ENCODE results near the gene LYST.

LYST gene

DNA sequence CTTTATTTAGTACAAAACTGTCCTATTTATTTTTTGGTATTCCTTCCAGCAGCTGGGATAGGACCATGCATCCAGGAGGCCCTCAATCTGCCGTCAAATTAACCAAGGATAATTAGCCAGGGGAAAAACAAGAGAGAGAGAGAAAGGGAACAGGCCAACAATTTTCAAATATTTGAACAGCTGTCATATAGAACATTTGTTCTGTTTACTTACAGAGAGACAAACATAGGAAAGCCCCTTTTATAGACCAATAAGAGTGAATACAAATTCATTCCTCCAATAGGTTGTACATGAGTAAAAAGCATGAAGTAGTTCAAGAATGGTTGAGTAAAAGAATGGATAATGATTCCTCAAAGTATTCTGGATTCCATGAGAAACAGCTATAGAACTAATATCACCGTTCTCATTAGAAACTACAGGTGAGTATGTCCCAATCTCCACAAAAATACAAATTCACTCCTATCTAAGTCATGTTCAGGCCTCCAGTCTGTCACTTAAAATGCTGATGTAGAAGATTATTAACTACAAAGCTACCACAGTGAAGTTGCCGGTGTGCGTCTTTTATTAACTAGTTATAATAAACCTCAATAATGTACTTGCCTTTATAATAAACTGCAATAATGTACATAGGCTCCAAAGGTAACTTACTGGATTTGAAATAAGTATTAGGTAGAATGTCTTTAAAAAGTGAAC lies 152.4 kb downstream of the LYST start:
- no peak for DNase-seq (ENCODE audit: low read depth)

DNA sequence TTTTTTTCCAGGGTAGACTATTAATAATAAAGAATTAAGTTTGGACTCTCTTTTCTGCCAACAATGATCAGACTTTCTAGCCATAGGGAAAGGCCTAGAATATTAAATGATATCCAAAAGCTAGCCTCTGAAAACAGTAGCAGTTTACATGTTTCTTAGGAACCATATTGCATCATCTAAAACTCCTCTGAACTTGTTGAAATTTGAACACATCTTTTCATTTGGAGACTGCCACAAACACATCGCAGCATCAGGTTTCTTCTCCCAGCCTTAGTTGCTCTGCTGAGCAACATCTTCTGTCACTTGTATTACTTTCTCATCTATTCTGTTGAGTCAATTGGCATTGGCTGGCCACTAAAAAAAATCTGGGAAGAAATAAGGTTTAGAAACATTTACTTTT lies 153.9 kb downstream of the LYST start:
- no peak for DNase-seq (ENCODE audit: low read depth)

DNA sequence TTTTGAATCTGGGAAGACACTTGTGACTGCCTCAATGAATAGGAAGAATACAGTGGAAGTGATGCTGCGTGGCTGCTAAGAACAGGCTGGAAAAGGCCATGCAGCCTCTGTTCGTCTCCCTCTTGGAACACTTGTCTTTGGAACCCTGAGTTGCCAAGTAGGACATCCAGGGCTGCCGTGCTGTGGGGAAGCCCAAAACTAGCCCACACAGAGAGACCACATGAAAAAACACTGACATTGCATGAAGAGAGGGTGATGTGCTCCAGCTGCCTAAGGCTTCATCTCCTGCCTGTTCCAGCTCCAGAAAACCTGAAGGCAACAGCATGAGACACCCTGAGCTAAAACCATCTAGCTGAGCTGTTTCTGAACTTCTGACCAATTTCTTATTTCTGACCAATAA lies 156.0 kb downstream of the LYST start:
- DNase-seq (ENCODE audit: low read depth): no peak

DNA sequence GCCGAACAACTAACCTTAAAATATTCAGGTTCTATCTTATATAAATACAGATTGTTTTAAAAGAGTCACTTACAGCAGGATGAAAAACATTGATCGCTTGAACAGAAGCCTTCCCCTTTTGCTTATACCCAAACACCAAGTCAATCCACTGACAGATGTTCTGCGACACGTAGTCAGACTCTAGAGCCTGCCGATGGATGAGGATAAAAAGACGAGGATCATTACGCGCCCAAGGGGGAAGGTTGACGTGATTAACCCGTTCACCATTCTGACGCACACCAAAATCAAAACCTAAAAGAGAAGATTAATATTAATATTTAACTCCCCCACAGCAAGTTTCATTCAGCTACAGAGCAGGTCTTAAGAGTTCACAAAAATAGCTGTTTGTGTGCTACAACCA lies 157.7 kb downstream of the LYST start:
- no peak for DNase-seq (ENCODE audit: low read depth)

DNA sequence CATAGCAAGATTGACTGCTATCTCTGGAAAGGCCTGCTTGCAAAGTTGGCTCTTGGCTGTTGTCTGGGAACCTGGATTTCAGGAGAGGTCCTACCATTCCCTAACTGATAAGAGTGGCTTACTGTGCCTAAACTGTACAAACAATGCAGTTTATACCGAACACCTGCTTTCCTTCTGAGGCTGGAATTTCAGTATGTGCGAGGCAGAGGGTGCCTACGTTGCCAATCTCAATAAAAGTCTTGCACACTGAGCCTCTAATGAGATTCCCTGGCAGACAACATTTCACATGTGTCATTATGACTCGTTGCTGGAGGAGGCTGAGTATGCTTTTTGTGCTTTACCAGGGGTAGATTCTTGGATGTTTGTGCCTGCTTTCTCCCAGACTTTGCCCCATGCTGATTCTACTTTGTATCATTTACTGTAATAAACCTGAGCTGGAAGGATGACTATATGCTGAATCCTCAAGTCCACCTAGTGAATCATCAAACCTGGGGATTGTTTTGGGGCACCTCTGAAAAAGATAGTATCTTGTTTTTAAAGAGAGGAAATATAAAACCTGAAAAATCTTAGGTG lies 158.2 kb downstream of the LYST start:
- no peak for DNase-seq (ENCODE audit: low read depth)

DNA sequence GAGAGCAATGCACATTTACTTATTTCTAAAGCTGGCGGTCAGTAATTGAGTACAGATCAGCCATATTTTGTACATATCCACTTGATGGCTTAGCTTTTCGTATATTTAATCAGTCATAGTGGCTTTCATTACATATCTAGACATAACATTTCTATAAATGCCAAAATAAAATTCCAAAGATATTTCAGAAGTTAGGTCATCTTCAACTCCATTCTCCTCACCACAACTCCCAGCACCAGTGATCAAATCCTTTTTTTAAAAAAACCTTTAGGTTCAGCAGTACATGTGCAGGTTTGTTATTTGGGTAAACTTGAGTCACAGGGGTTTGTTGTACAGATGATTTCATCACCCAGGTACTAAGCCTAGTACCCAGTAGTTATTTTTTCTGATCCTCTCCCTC lies 163.2 kb downstream of the LYST start:
- DNase-seq (ENCODE audit: low read depth): no peak

DNA sequence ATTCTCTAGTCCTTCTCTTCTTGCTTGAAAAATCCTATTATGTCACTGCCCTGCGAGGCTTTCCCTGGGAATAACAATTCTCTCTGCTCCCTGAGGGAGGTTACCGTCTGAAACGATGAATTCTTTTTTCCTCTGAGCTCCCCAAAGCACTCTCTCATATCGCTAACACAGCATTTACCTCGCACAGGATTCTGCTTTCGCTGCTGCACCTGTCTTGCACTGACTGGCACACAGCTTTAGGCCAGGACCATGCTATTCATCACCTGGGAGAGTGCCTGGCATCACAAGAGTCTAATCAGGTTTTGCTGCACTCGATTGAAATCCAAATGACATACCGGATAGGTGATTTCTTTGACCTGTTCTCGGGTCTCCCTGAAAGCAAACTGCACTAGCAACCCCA lies 164.3 kb downstream of the LYST start:
- no peak for DNase-seq (ENCODE audit: low read depth)

DNA sequence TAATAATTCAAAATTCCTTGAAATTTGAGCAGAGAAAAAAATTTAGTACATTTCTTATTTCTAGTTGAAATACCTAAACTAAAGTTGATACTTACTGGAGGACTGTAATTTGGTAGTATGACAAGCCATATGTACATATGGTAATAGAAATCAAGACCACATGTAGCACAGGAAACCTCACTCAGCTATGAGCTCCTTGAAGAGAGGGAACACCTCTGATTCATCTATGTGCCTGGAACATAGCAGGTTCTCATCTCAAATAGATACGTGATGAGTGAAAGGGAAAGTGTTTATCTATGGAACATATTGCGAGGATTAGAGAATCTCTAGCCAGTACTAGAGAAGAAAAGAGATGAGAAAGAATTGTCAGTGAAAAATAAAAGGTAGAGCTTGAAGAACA lies 169.2 kb downstream of the LYST start:
- no peak for DNase-seq (ENCODE audit: low read depth)

DNA sequence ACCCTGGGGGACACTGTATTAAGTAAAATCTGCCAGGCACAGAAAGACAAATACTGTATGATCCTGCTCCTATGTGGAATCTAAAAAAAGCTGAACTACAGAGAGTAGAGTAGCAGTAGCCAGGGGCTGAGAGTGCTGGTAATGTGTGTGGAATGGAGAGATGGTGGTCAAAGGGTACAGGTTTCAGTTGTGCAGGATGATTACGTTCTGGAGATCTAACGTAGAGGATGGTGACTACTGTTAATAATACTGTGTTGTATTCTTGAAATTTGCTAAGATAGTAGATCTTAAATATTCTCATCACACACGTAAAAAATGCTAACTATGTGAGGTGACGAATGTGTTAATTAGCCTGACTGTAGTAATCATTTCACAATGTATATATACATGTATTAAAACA lies 177.3 kb downstream of the LYST start:
- DNase-seq (ENCODE audit: low read depth): no peak

DNA sequence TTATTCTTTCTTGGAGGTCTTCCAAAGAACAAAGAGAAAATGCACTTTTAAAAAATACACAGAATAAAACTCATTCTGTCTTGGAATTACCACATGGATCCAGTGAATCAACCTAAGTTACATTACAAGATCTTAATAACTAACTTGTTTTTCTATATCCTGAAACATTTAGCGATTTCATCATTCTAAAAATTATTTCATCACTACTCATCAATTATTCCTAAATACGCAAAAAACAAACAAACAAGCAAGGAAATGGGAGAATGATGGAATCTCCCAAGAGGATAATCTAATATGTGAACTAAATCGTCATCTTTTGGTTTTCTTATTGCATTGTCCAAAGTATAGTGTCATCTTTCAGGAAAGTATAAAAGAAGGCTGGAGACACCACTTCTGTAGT lies 178.6 kb downstream of the LYST start:
- no peak for DNase-seq (ENCODE audit: low read depth)

DNA sequence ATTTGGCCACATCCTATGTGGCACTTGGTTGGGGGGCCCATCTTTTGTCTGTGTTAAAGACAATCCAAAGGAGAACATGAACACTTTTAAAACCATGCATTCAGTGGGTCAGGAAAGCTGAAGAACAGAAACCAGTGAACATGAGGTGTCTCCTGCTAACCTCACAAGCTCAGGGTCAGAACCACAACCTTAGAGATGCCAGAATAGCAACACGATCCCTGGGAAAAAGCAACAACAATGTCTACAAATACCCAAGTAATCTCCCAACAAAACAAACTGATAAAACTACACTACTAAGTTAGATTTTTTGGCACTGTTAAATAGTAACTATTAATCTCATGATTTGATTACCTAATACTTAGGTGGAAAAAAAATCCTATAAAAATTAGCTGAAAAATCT lies 183.1 kb downstream of the LYST start:
- DNase-seq (ENCODE audit: low read depth): no peak

DNA sequence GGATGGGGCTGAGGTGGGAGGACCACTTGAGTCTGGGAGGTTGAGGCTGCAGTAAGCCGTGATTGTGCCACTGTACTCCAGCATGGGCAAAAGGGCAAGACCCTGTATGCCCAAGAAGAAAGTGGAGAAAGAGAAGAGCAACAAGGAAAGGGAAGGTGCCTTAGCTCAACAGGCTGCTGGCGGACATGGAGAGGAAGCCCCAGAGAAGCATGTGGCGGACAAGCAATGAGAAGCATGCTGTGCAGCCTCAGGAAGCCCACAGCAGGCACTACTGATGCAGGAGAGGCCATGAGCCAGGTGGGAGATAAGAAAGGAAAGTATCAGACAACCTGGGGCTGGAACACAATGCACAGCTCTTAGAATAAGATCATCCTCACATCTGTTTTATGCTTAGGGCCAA lies 184.5 kb downstream of the LYST start:
- DNase-seq (ENCODE audit: low read depth): no peak

DNA sequence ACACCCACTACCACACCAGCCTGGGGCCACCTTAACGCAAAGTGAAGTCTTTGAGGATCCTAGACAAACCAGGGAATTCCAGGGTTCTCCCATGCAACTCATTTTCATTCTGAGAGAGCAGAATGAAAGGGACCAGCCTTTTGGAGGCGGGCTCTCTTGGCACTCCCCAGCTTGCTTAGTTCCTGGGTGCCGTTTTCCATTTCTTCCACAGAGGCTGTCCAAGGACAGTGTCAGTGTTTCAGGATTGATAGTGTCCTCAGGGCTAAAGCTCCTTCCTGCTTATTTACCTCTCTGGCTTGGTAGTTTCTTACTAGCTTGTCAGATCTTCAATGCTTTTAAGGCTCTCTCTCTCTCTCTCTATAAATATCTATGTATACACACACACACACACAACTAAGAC lies 187.1 kb downstream of the LYST start:
- no peak for DNase-seq (ENCODE audit: low read depth)

DNA sequence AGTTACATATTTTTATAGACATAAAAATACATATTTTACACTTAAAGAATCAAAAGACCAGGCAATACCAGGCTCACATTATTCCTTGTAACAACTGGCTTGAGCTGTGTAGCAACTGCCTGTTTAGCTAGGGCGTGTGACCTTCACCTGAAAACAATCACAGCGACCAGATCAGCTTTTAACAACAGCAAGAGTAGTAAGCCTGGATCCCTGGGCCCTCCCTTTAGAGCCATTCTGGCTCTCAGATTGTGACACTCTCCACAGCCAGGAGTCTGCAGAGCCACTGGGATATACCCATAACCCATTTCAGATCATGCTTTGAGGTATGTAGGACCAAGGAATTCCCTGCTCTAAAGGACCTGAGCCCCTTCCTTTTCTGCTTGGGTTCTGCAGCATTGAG lies 187.7 kb downstream of the LYST start:
- DNase-seq (ENCODE audit: low read depth): no peak

DNA sequence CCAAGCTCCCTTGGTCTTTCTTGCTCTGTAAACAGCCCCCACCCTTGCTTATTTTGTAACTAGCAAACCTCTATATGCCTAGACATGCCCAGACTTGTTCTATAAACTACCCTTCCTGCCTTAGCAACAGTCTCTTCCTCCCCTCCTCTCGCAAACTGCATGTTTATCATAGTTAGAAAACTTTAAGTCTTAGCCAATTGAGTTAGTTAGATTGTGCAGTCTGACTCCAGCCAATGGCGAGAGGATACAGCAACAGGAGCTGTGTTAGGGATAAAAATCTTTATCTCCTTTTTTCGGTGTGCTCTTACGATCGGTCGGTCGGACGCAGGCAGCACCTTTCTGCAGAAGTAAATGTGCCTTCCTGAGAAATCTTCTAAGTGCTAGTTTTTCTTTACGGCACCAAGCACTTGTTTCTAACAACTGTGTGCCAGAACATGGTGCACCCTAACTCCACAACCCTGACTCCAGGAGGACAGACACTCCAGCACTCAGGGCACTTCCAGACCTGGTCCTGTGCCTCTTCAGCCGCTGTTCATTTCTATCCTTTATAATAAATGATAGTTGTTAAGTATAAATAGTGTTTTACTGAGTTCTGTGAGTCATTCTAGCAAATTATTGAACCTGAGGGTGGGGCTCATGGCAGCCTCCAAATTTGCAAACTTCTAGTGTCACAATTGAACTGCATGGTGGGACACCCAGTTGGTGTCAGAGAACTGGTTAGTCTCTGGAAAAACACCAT lies 191.4 kb downstream of the LYST start:
- no peak for DNase-seq (ENCODE audit: low read depth)

DNA sequence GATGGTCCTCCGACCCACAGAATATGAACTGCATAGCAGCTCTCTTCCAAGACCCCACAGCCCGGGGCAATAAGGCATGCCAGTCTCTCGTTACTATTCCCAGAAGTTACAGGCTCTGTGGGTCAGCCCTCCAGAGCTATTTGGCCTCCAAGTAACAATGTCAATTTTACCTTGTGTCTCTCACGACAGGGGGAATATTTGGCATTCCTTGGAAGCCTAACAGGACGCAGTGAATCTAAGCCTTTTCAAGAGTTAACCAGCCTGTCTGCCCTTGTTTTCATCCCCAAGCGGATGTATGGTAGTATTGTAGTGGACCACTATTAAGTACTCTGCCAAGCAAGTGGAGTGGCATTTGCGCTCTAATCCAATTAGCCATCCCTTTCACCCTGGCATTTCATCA lies 192.7 kb downstream of the LYST start:
- DNase-seq (ENCODE audit: low read depth): no peak

DNA sequence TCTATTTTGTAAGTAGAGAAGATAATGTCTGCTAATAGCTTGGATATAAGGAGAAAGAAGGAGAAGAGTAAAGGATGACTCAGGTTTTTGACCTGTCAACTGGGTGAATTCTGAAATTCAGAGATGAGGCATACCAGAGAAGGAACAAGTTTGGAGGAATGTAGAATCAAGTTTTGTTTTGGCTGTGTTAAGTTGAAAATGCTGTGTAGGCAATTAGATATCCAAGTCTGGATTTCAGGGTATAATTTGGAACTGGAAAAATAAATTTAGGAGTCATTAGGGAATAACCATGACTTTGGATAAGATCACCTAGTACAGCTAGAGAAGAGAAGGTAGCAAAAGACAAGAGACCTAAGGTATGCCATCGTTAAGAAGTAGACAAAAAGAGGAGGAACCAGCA lies 194.7 kb downstream of the LYST start:
- no peak for DNase-seq (ENCODE audit: low read depth)

DNA sequence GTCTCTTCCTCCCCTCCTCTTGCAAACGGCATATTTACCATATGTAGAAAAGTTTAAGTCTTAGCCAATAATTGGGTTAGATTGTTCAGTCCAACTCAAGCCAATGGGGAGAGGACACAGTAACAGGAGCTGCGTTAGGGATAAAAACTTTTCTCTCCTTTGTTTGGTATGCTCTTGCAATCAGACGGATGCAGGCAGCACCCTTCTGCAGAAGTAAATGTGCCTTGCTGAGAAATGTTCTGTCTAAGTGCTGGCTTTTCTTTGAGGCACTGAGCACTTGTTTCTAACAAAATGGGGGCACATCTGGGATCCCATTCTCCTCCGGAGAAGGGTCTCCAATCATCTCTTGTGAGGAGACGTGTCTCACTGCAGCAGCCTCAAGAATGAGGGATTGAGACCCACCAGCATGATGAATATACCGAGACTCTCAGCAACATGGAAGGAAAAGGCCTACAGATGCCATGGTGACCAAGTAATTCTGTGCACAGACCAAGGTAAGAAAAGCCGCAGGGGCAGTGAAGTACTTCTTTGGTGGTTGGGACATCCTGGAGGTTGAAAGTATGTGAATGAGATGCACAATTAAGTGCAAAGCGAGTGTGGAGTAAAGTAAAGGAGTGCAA lies 196.4 kb downstream of the LYST start:
- no peak for DNase-seq (ENCODE audit: low read depth)

DNA sequence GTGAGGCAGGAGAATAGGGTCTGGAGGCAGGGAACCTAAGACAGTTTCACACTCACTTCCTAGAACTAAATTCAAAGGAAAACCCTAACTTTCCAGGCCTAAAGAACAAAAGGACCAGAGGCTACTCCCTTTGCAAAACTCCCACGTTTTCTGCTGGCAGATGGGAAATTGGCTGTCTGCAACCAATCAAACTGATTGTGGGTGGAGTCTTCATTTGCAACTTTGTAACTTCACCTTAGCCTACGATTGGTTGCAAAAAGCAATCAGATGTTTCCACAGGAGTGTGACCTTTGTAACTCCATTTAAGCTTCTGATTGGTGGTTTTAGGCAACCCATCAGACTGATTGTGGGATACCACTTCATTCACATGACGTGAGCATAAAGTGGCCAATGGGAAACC lies 197.4 kb downstream of the LYST start:
- no peak for DNase-seq (ENCODE audit: low read depth)

DNA sequence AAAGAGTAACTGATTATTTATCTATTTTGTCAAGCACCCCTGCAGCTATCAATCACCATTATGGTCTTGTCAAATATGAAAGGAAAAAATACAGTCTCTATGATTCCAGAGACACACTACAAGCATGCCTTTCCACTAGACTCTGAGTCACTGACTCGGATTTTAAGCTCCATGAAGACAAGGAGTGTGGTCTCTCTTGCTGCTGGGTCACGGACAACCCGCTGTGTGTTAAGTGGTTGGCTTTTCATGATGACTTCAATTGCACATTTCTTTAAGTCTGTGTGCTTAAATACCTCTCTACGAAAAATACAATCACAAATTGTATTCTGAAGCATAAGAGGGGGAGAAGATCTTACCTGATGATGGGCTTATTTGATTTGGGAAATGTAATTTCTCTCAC lies 203.1 kb downstream of the LYST start:
- no peak for DNase-seq (ENCODE audit: low read depth)

DNA sequence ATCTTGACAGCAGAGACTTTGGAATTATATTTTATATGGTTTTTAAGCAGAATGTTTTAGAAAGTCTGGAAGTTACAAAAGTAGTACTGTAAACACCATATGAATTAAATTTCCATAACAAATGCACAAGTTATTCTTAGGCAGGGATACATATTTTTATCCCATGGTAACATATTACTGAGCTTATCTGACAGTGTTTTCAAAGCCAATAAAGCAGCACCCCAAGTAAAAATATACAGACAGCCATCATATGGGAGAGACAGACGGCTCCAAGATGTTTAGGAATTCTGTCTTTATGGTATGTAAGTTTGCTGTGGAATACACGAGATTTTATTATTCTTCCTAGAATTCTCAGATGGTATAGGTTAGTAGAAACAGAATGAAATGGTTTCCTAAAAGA lies 205.1 kb downstream of the LYST start:
- no peak for DNase-seq (ENCODE audit: low read depth)

DNA sequence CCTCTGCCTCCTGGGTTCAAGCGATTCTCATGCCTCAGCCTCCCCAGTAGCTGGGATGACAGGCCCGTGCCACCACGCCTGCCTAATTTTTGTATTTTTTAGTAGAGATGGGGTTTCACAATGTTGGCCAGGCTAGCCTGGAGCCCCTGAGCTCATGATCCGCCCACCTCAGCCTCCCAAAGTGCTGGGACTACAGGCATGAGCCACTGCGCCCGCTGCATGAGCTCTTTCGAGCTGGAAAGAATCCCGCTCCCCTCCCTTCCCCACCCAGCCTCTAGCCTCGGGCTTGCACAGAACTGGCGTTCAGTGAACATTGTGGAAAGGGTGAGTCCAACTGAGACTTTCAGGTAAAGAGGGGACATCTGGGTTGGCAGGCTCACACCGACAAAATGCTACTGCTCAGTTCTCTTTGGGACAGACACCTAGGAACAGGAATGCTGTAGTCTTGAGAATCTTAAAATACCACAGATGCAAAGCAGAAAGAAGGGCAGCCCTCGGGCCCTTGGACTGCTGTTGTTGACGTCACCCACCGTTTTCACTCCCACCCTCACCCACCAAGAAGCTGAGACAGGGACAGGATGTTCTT lies 207.4 kb downstream of the LYST start:
- DNase-seq (ENCODE audit: low read depth): no peak
